ENCODE results near the gene TMEM132E.

DNA sequence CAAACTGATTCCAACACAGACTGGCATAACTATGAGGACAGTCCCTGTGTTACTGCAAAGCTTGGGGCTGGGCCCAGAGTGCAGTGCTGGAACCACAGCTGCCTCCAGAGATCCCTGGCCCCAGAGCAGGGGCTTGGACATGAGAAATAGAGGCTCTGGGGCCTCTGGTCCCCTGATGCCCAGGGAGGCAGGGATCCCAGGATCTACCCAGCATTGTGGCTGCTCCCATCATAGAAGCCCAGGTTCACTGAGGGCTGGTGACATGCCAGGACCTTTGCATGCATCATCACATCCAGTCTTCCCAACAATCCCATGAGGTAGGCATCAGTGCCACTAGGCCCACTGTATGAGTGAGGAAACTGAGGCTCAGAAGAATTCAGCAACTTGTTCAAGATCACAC, 95.8 kb downstream of the TMEM132E start:
- TF ChIP-seq ZFP30 (CRISPR knock-in tag; IDR thresholded peaks at IDR 0.05) (no peak), SNAI2 (CRISPR knock-in tag; IDR thresholded peaks at IDR 0.05) (no peak), GLIS3 (CRISPR knock-in tag; IDR thresholded peaks at IDR 0.05) (no peak), ARNTL (CRISPR knock-in tag; IDR thresholded peaks at IDR 0.05; ENCODE audit: borderline replicate concordance, low read depth) (no peak), PPARA (CRISPR knock-in tag; IDR thresholded peaks at IDR 0.05; ENCODE audit: borderline replicate concordance) (no peak)
- TF ChIP-seq, protein P1, sequence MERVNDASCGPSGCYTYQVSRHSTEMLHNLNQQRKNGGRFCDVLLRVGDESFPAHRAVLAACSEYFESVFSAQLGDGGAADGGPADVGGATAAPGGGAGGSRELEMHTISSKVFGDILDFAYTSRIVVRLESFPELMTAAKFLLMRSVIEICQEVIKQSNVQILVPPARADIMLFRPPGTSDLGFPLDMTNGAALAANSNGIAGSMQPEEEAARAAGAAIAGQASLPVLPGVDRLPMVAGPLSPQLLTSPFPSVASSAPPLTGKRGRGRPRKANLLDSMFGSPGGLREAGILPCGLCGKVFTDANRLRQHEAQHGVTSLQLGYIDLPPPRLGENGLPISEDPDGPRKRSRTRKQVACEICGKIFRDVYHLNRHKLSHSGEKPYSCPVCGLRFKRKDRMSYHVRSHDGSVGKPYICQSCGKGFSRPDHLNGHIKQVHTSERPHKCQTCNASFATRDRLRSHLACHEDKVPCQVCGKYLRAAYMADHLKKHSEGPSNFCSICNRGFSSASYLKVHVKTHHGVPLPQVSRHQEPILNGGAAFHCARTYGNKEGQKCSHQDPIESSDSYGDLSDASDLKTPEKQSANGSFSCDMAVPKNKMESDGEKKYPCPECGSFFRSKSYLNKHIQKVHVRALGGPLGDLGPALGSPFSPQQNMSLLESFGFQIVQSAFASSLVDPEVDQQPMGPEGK (CRISPR knock-in tag; IDR thresholded peaks at IDR 0.05; ENCODE audit: borderline replicate concordance), result no peak

All from SK-N-SH treated with all-trans-retinoic acid at 6 μM for 48 hours (cell line).